ENCODE measurements around the gene BORA.
A peak's percentile ranks its signal among the peaks of the same experiment; 100 is the strongest.
"Not testable (repeated sequence)": the region's sequence is repeated elsewhere in the genome, so short reads cannot be mapped to it uniquely, and the experiment has no call there.

BORA gene

GRCh38 chr13:72698164-72698563 is 29.6 kb upstream of the BORA start:
- FAIRE-seq (no peak), DNase-seq (ENCODE audit: insufficient read length, low spot score) (no peak)
- TF ChIP-seq PAX5 (IDR thresholded peaks at IDR 0.05; ENCODE audit: insufficient read depth, low read length, severe bottlenecking) = no peak
- TF ChIP-seq POU2F2 (IDR thresholded peaks at IDR 0.05; ENCODE audit: low read depth, low read length) = no peak
- no peak for TF ChIP-seq POLR2A (IDR thresholded peaks at IDR 0.05; ENCODE audit: low read depth, low read length)
- TF ChIP-seq POLR2AphosphoS5 (IDR thresholded peaks at IDR 0.05; ENCODE audit: low read depth, low read length) = no peak
- TF ChIP-seq SPI1 (IDR thresholded peaks at IDR 0.05; ENCODE audit: low read depth, low read length) = no peak
- TF ChIP-seq TAF1 (IDR thresholded peaks at IDR 0.05; ENCODE audit: low read depth, low read length) = no peak

- FAIRE-seq (no peak), DNase-seq (ENCODE audit: insufficient read length, low spot score) (no peak)
- TF ChIP-seq POLR2AphosphoS5 (IDR thresholded peaks at IDR 0.05; ENCODE audit: low read depth, low read length) = no peak
- no peak for TF ChIP-seq PAX5 (IDR thresholded peaks at IDR 0.05; ENCODE audit: insufficient read depth, low read length, severe bottlenecking)
- no peak for TF ChIP-seq POU2F2 (IDR thresholded peaks at IDR 0.05; ENCODE audit: low read depth, low read length)
- no peak for TF ChIP-seq TAF1 (IDR thresholded peaks at IDR 0.05; ENCODE audit: low read depth, low read length)
- TF ChIP-seq POLR2A (IDR thresholded peaks at IDR 0.05; ENCODE audit: low read depth, low read length) = no peak
- no peak for TF ChIP-seq SPI1 (IDR thresholded peaks at IDR 0.05; ENCODE audit: low read depth, low read length)
Observed at GRCh38 chr13:72700509-72700908, 27.2 kb upstream of the BORA start.

- DNase-seq (ENCODE audit: insufficient read length, low spot score) (no peak), FAIRE-seq (no peak)
- TF ChIP-seq TAF1 (IDR thresholded peaks at IDR 0.05; ENCODE audit: low read depth, low read length) = no peak
- TF ChIP-seq POLR2AphosphoS5 (IDR thresholded peaks at IDR 0.05; ENCODE audit: low read depth, low read length) = no peak
- no peak for TF ChIP-seq POU2F2 (IDR thresholded peaks at IDR 0.05; ENCODE audit: low read depth, low read length)
- no peak for TF ChIP-seq POLR2A (IDR thresholded peaks at IDR 0.05; ENCODE audit: low read depth, low read length)
- no peak for TF ChIP-seq SPI1 (IDR thresholded peaks at IDR 0.05; ENCODE audit: low read depth, low read length)
- no peak for TF ChIP-seq PAX5 (IDR thresholded peaks at IDR 0.05; ENCODE audit: insufficient read depth, low read length, severe bottlenecking)
Observed at GRCh38 chr13:72716776-72717175, 10.9 kb upstream of the BORA start.

GRCh38 chr13:72726185-72726584 is 1.5 kb upstream of the BORA start:
- not testable (repeated sequence) for DNase-seq (ENCODE audit: insufficient read length, low spot score); FAIRE-seq

- DNase-seq (ENCODE audit: insufficient read length, low spot score) (peak; percentile 7), FAIRE-seq (no peak)
- no peak for TF ChIP-seq POLR2AphosphoS5 (IDR thresholded peaks at IDR 0.05; ENCODE audit: low read depth, low read length)
- TF ChIP-seq POU2F2 (IDR thresholded peaks at IDR 0.05; ENCODE audit: low read depth, low read length) = no peak
- TF ChIP-seq POLR2A (IDR thresholded peaks at IDR 0.05; ENCODE audit: low read depth, low read length) = no peak
- no peak for TF ChIP-seq TAF1 (IDR thresholded peaks at IDR 0.05; ENCODE audit: low read depth, low read length)
- no peak for TF ChIP-seq SPI1 (IDR thresholded peaks at IDR 0.05; ENCODE audit: low read depth, low read length)
- TF ChIP-seq PAX5 (IDR thresholded peaks at IDR 0.05; ENCODE audit: insufficient read depth, low read length, severe bottlenecking) = no peak
Observed at GRCh38 chr13:72726726-72727416, 852 bp upstream of the BORA start.

DNA sequence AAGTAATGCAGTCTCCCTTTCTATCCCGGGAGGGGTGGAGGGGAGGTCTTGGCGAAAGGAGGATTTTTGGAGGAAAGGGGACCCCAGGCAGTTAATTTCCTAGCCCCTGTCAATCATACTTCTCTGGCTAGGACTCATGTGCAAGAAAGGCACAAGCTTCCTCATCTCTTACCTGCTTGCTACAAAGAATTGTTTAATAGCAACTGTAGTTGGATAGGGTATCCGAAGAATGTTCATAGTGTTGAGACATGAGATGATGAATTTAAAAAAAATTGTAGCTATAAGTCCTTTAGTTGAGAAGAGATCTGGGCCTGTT is 525 bp downstream of the BORA start:
- no peak for FAIRE-seq
- DNase-seq (ENCODE audit: insufficient read length, low spot score) = no peak
- TF ChIP-seq SPI1 (IDR thresholded peaks at IDR 0.05; ENCODE audit: low read depth, low read length) (no peak), POLR2AphosphoS5 (IDR thresholded peaks at IDR 0.05; ENCODE audit: low read depth, low read length) (no peak), PAX5 (IDR thresholded peaks at IDR 0.05; ENCODE audit: insufficient read depth, low read length, severe bottlenecking) (no peak), TAF1 (IDR thresholded peaks at IDR 0.05; ENCODE audit: low read depth, low read length) (no peak), POU2F2 (IDR thresholded peaks at IDR 0.05; ENCODE audit: low read depth, low read length) (no peak), POLR2A (IDR thresholded peaks at IDR 0.05; ENCODE audit: low read depth, low read length) (no peak)

DNA sequence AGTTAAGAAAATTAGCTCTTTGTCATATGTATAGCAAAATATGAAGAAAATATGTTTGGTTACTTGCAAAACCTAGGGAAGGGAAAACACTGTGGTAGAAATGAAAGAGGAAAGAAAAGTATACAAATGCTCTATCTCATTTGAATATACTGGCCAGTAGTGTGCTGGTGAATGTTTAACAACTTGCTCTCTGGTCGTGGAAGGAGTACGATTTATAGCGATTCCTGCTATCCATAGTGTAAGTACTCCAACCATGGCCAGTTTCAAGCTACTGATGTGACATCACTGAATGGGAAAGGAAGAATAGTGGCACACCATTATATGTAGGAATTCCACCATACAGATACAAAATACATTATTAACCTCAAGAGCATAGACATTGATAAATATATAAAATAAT is 9.3 kb downstream of the BORA start:
- FAIRE-seq (no peak), DNase-seq (ENCODE audit: insufficient read length, low spot score) (no peak)

DNA sequence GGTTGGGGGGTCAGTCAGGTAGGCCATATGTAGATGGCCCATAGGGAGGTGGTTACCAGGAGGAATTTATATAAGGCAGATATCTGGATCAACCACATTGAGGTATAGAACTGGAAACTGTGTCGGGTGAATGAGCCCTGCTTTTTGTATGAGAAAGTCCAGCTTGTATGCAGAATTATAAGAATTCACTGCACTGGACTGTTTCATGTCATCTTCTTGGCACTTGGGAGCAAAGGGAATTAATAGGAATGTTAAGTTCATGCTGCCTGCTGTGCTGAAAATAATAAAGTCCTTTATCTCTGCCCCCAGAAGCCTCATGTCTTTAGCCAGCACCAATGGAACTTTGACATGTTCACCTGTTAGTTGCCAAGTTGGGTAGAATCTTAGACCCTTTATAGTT is 12.3 kb downstream of the BORA start:
- FAIRE-seq = no peak
- DNase-seq (ENCODE audit: insufficient read length, low spot score) = no peak

More for the DNA sequence above, 9.3 kb downstream of the BORA start:
- TF ChIP-seq POU2F2 (IDR thresholded peaks at IDR 0.05; ENCODE audit: low read depth, low read length) (no peak), POLR2A (IDR thresholded peaks at IDR 0.05; ENCODE audit: low read depth, low read length) (no peak), PAX5 (IDR thresholded peaks at IDR 0.05; ENCODE audit: insufficient read depth, low read length, severe bottlenecking) (no peak), POLR2AphosphoS5 (IDR thresholded peaks at IDR 0.05; ENCODE audit: low read depth, low read length) (no peak), TAF1 (IDR thresholded peaks at IDR 0.05; ENCODE audit: low read depth, low read length) (no peak), SPI1 (IDR thresholded peaks at IDR 0.05; ENCODE audit: low read depth, low read length) (no peak)

DNA sequence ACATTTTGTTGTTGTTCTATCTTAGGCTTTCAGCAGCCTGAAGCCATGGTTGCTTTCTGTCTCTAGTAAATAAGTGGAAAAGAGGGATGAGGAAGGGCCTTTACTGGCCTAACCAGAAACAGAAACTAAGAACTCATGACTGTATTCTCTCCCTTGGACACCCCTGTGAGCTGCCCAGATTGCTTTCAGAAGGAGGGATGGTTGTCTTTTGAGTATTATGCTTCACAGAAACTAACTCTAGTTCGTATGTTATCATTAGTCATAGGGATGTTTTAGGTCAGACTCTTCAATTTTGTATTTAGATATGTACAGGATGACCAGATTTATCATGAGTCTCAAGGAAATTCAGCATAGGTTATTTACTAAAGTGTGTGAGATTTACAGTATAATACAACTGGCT is 17.5 kb downstream of the BORA start:
- FAIRE-seq = no peak
- no peak for TF ChIP-seq TAF1 (IDR thresholded peaks at IDR 0.05; ENCODE audit: low read depth, low read length)
- TF ChIP-seq POU2F2 (IDR thresholded peaks at IDR 0.05; ENCODE audit: low read depth, low read length) = no peak
- TF ChIP-seq PAX5 (IDR thresholded peaks at IDR 0.05; ENCODE audit: insufficient read depth, low read length, severe bottlenecking) = no peak
- TF ChIP-seq SPI1 (IDR thresholded peaks at IDR 0.05; ENCODE audit: low read depth, low read length) = no peak
- TF ChIP-seq POLR2A (IDR thresholded peaks at IDR 0.05; ENCODE audit: low read depth, low read length) = no peak
- no peak for TF ChIP-seq POLR2AphosphoS5 (IDR thresholded peaks at IDR 0.05; ENCODE audit: low read depth, low read length)
- DNase-seq (ENCODE audit: insufficient read length, low spot score) = no peak

More for the DNA sequence above, 12.3 kb downstream of the BORA start:
- TF ChIP-seq POU2F2 (IDR thresholded peaks at IDR 0.05; ENCODE audit: low read depth, low read length) (no peak), PAX5 (IDR thresholded peaks at IDR 0.05; ENCODE audit: insufficient read depth, low read length, severe bottlenecking) (no peak), POLR2AphosphoS5 (IDR thresholded peaks at IDR 0.05; ENCODE audit: low read depth, low read length) (no peak), TAF1 (IDR thresholded peaks at IDR 0.05; ENCODE audit: low read depth, low read length) (no peak), SPI1 (IDR thresholded peaks at IDR 0.05; ENCODE audit: low read depth, low read length) (no peak), POLR2A (IDR thresholded peaks at IDR 0.05; ENCODE audit: low read depth, low read length) (no peak)

GRCh38 chr13:72751220-72751619 is 23.5 kb downstream of the BORA start:
- FAIRE-seq = no peak
- DNase-seq (ENCODE audit: insufficient read length, low spot score) = no peak
- no peak for TF ChIP-seq PAX5 (IDR thresholded peaks at IDR 0.05; ENCODE audit: insufficient read depth, low read length, severe bottlenecking)
